Ishikawa (cell line): ENCODE data around the gene PGA3.

Source experiments
- CEBPB ChIP-seq: IDR thresholded peaks from 2 replicates; pipeline ENCODE4 v1.6.1; 2012
- CREB1 ChIP-seq: IDR thresholded peaks from 2 replicates; pipeline ENCODE4 v1.6.1; 2012; ENCODE audit warnings: low read depth
- EGR1 ChIP-seq: IDR thresholded peaks from 2 replicates; pipeline ENCODE4 v1.6.1; 2012
- EP300 ChIP-seq: IDR thresholded peaks from 2 replicates; pipeline ENCODE4 v1.6.1; 2012; ENCODE audit warnings: borderline replicate concordance
- FOXM1 ChIP-seq: IDR thresholded peaks from 2 replicates; pipeline ENCODE4 v1.6.1; 2012; ENCODE audit warnings: low read depth, borderline replicate concordance
- NFIC ChIP-seq: IDR thresholded peaks from 2 replicates; pipeline ENCODE4 v1.6.1; 2012
- RAD21 ChIP-seq: IDR thresholded peaks from 2 replicates; pipeline ENCODE4 v1.6.1; 2012; ENCODE audit warnings: low read depth
- TAF1 ChIP-seq: IDR thresholded peaks from 2 replicates; pipeline ENCODE4 v1.6.1; 2012; ENCODE audit warnings: low read depth, mild to moderate bottlenecking
- TCF12 ChIP-seq: IDR thresholded peaks from 2 replicates; pipeline ENCODE4 v1.6.1; 2012; ENCODE audit warnings: low read depth
- TEAD4 ChIP-seq: IDR thresholded peaks from 2 replicates; pipeline ENCODE4 v1.6.1; 2012
- YY1 ChIP-seq: IDR thresholded peaks from 2 replicates; pipeline ENCODE4 v1.6.1; 2012; ENCODE audit warnings: low read depth
- ZBTB7A ChIP-seq: IDR thresholded peaks from 2 replicates; pipeline ENCODE4 v1.6.1; 2012; ENCODE audit warnings: low read depth
- TF ChIP-seq, protein P1 (sequence below): IDR thresholded peaks from 2 replicates; pipeline ENCODE4 v1.6.1; 2012; ENCODE audit warnings: low read depth, mild to moderate bottlenecking
- TF ChIP-seq, protein P2 (sequence below): IDR thresholded peaks from 2 replicates; pipeline ENCODE4 v1.6.1; 2012
- TF ChIP-seq, protein P3 (sequence below): IDR thresholded peaks from 2 replicates; pipeline ENCODE4 v1.6.1; 2012

PGA3 gene

DNA sequence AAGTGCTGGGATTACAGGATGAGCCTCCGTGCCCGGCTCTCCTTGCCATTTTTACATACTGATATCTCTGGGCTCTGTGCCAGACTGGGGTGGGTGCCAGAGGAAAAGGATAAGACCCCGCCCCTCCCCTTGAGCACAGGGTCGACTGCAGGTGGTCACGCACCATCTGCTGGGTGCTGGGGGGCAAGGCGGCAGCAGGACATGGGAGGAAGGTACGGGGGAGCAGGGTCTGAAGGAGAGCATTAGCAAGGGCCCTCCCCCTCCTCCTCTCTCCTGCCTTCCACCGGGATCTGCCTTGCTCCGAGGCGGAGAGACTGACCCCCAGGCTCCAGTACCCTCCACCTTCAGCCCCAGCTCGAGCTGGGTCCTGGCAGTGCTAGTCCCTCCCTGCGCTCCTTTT, 9.7 kb upstream of the PGA3 start:
- no peak for TF ChIP-seq RAD21
- no peak for TF ChIP-seq EGR1
- no peak for TF ChIP-seq ZBTB7A
- TF ChIP-seq, protein P1, sequence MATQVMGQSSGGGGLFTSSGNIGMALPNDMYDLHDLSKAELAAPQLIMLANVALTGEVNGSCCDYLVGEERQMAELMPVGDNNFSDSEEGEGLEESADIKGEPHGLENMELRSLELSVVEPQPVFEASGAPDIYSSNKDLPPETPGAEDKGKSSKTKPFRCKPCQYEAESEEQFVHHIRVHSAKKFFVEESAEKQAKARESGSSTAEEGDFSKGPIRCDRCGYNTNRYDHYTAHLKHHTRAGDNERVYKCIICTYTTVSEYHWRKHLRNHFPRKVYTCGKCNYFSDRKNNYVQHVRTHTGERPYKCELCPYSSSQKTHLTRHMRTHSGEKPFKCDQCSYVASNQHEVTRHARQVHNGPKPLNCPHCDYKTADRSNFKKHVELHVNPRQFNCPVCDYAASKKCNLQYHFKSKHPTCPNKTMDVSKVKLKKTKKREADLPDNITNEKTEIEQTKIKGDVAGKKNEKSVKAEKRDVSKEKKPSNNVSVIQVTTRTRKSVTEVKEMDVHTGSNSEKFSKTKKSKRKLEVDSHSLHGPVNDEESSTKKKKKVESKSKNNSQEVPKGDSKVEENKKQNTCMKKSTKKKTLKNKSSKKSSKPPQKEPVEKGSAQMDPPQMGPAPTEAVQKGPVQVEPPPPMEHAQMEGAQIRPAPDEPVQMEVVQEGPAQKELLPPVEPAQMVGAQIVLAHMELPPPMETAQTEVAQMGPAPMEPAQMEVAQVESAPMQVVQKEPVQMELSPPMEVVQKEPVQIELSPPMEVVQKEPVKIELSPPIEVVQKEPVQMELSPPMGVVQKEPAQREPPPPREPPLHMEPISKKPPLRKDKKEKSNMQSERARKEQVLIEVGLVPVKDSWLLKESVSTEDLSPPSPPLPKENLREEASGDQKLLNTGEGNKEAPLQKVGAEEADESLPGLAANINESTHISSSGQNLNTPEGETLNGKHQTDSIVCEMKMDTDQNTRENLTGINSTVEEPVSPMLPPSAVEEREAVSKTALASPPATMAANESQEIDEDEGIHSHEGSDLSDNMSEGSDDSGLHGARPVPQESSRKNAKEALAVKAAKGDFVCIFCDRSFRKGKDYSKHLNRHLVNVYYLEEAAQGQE = no peak
- TF ChIP-seq CREB1 = no peak
- TF ChIP-seq TEAD4 = no peak

DNA sequence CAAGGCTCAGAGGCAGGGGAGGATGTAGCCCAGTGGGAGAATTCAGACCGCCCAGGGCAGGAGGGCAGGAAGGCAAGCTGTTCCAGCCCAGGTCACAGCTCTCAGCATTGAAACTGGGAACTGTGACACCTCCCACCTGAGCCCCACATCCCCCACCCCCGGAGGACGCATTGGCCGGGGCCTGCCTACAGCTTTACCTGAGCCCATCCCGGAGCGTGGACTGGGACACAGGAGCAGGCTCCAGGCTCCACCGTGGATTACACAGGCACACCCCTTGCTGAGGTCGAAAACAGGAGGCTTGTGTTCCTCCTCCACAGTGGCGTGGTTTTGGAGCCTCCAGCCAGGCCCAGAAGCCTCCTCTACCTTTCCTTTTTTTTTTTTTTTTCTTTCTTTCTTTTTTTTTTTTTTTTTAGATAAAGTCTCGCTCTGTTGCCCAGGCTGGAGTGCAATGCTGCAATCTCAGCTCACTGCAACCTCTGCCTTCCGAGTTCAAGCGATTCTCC, 9.1 kb upstream of the PGA3 start:
- no peak for TF ChIP-seq RAD21
- no peak for TF ChIP-seq TCF12
- no peak for TF ChIP-seq YY1
- TF ChIP-seq NFIC = no peak
- TF ChIP-seq ZBTB7A = no peak
- TF ChIP-seq FOXM1 = no peak
- TF ChIP-seq, protein P2, sequence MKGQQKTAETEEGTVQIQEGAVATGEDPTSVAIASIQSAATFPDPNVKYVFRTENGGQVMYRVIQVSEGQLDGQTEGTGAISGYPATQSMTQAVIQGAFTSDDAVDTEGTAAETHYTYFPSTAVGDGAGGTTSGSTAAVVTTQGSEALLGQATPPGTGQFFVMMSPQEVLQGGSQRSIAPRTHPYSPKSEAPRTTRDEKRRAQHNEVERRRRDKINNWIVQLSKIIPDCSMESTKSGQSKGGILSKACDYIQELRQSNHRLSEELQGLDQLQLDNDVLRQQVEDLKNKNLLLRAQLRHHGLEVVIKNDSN = no peak
- TF ChIP-seq EGR1 = no peak
- TF ChIP-seq, protein P3, sequence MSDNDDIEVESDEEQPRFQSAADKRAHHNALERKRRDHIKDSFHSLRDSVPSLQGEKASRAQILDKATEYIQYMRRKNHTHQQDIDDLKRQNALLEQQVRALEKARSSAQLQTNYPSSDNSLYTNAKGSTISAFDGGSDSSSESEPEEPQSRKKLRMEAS = no peak
- no peak for TF ChIP-seq TEAD4
- TF ChIP-seq, protein P1 = no peak
- TF ChIP-seq CEBPB = no peak
- TF ChIP-seq TAF1 = no peak
- no peak for TF ChIP-seq CREB1

DNA sequence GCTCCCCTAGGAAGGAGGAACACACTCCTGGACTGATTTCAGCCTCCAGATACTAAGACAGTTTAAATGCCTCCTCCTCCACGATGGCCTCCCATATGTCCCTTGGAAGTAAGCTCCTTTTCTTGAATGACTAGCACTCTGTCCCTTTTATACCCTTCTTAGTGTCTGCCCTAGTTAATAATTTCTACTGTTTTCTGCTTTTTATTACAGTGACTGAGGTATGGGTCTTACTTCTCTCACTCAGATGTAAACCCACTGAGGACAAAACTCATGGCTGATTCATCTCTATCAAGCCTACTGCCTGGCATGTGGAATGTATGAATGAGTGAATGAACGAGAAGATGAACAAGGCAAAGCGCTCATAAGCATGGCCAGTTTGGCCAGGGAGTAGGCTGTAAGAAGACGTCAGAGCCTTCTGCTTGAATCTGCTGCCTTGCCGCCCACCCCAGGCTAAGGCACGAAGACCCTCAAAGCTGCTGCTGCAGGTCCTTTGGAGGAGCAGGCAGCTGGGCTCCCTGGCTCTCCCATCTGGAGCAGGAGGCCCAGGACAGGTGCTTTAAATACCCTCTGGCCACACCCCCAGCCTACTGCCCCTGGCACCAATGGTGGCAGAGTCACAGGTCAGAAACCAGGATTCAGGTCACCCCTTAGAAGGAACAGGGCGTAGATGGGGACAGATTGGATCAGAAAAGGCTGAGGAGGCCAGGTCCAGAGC, 8.2 kb upstream of the PGA3 start:
- TF ChIP-seq, protein P3 = 0 out of 2 replicates have a peak, but pooled peaks have one; percentile 13
- no peak for TF ChIP-seq EGR1
- TF ChIP-seq, protein P1 = no peak

DNA sequence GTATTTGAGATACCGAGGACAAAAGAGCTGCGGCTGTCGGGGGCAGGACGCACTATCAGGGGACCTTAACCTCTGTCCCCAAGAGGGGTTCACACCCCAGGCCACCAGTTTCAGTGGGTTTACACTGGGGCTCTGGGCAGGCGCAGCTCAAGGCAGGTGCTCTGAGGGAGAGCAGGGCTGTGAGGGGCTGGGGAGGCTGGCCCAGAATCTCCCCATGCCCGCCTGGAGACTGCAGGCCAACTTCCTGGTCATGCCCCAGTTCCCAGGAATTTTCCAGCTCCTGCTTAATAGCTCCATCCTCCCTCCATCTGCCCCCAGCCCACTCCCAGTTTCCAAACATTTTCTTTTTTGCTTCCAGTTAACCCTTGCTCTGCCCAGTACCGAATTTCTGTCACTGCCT, 7.6 kb upstream of the PGA3 start:
- TF ChIP-seq NFIC = peak; percentile 57
- peak; percentile 80 for TF ChIP-seq EP300
- TF ChIP-seq, protein P1 = no peak
- TF ChIP-seq TAF1 = no peak
- TF ChIP-seq YY1 = no peak
- peak; percentile 71 for TF ChIP-seq ZBTB7A
- TF ChIP-seq FOXM1 = no peak
- no peak for TF ChIP-seq EGR1
- TF ChIP-seq CEBPB = no peak
- no peak for TF ChIP-seq RAD21
- TF ChIP-seq TEAD4 = peak; percentile 90
- no peak for TF ChIP-seq CREB1
- TF ChIP-seq, protein P2 = no peak
- TF ChIP-seq, protein P3 = no peak
- TF ChIP-seq TCF12 = peak; percentile 82
